ENCODE results near the gene PCAT7.
"Not testable (repeated sequence)": the region's sequence is repeated elsewhere in the genome, so short reads cannot be mapped to it uniquely, and the experiment has no call there.

PCAT7 gene

DNA sequence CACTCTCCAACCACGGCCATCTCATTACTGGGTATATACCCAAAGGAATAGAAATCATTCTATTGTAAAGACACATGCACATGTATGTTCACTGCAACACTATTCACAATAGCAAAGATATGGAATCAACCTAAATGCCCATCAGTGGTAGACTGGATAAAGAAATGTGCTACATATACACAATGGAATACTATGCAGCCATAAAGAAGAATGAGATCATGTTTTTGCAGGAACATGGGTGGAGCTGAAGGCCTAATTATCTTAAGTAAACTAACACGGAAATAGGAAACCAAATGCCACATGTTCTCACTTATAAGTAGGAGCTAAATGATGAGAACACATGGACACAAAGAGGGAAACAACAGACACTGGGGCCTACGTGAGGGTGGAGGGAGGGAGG lies 9.4 kb downstream of the PCAT7 start:
- not testable (repeated sequence) for DNase-seq

DNA sequence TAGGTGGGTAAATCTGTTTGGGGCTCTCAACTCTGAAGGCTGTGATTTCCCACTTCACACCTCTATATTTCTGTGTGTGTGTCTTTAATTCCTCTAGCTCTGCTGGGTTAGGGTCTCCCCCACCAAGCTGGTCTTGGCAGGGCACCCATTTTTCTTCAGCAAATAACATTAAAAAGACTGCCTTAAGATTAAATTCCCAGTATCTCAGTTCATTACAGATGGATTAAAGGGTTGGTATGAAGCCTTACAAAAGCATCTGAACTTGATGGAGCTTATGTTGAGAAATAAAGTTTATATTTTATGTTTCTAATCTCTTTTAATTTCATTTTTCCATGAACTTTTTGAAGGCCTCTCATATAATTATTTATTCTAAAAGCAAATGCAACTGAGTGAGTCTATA lies 11.7 kb downstream of the PCAT7 start:
- DNase-seq = no peak

DNA sequence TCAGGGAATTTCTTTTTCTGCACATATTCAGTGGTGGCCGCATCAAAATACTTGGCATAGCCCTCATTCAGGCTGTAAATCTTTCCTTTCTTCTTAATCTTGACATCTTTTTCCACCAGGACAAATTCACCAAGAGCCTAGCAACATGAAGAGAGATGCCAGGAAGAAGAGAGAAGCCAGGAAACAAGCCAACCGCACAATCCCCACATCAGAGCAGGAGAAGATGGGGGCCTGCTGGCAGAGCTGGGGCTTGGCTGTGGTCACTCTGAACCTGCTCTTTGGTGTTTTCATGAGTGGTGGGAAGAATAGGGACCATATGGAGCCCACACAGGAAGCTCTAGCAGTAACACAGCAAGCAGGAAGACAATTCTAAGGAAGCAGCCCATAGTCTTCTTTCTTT lies 12.4 kb downstream of the PCAT7 start:
- DNase-seq = no peak

DNA sequence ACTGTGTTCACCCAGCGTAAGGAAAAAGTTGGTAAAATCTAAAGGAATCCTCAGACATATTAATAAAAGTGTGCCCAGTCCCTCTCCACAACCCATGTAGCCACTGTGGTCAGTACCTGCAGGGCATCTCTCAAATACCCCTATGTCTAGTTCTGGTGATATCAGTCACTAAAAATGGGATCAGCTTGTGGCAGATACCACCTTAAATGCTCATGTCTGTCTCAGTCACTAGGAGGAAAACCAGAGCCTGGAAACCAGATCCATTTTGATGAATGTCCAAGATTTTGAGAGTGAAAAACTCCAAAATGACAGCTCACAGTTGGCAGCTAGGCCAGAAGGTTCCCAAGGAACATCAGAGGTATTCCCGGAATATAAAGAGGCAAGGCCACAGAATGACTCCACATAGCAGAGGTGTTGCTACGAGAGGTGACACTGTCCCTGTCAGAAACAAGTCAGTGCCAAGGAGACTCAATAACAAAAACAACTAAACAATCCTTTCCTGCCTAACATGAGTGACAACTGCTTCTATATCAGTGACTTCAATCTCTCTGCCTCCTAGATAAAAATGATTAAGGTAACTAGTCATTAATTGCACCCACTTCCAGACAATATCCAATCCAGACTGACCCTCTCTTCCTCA lies 13.5 kb downstream of the PCAT7 start:
- DNase-seq = no peak

DNA sequence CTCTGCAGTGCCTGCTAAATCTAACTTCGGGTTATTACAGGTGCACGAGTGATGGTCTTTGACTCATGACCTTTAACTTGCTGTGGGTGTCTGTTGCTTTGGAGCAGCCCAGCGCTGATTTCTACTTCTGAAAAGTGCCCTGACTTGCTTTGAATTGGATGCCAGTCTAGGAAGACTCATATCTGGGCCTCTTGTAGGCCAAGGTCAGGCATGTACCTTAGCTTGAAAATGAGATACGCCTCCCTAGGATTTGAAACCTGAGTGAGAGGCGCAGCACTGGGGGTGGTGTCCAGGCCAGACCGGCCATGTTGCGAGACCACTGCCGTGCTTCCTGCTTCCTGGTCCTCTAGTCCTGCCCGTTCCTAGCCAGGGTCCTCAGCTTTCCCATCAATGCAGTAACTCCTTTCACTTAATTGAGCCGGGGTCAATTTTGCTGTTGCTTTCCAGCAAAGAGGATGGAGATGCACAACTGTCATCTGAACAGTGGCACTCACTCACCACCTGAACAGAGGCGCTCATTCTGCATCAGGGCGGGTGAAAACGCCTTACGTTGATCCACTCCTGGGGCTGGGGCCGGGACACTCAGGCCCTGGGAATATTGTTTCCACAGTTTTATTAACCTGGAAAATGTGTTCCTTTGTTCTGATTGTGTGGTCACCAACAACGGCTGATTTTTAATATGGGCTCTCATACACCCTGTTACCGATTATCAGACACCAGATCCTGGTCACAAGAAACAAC lies 14.3 kb downstream of the PCAT7 start:
- DNase-seq = no peak

DNA sequence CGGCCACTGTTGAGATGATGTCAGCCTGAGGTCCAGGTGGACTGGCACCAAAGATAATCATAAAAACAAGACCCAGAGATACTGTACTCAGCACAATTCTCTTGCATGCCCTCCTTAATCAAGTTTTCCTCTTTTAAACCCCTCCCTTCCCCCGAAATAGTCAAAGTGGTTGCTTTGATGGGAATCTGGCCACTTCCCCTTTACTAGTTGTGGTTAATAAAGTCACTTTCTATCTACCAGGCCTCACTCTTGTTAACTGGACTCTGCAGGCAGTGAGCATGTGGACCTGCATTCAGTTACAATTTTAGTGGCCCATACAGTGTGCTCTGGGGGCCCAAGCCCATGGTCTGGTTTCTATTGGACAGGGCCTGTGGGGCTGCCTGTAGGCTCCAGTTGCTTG lies 21.2 kb downstream of the PCAT7 start:
- no peak for DNase-seq

DNA sequence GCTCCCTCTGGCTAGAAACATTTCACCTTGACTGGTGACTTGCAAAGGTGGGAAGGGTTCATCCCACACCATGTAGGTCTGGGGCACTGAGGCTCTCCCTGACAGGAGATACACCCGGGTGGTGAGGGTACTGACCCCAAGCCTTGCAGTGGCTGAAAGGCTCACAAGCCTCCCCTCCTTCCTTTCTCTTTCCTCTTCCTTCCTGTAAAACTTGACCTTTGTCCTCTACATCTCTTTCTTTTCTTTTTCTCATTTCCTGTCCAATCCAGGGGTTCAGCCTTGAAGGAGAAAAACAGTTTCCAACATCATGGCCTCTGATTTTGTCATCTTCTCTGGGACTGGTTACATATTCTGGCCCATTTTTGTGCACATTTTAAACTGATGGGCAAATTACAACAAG lies 22.2 kb downstream of the PCAT7 start:
- DNase-seq = no peak

DNA sequence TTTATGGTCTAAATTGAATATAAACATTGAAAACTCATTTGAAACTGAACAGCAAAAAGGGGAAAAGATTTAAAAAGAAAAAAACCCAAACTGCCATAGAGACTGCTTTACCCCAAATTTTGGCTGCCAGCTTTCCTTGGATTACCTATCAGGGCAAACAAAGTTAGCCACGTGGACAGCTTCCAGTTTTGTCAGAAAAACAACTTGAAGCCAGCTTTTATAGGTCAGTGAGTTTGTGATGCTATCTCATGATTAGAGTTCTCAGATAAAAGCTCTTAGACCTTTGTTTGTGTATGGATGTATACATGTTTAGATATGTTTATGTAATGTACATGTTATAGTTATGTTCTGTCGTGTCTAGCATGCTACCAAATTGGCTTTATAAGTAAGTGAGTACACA lies 22.7 kb downstream of the PCAT7 start:
- DNase-seq = no peak

DNA sequence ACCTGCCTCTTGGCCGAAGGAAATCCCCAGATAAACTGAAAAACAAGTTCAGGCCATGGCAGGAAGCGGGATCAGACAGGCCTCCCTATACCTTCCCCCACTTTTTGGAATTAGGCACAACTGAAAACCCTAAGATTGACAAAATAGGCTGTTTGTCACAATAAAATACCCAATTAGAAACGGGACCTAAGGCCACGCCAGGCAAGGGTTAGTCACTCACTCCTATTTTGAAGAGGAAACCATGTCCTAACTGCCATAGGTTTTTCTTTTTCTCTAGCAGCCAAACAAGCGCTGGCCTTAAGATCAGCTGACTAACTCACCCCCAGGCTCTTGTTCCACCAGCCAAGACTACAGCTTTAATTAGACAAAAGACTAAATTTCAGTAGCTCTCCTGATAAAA lies 26.8 kb downstream of the PCAT7 start:
- DNase-seq = no peak

DNA sequence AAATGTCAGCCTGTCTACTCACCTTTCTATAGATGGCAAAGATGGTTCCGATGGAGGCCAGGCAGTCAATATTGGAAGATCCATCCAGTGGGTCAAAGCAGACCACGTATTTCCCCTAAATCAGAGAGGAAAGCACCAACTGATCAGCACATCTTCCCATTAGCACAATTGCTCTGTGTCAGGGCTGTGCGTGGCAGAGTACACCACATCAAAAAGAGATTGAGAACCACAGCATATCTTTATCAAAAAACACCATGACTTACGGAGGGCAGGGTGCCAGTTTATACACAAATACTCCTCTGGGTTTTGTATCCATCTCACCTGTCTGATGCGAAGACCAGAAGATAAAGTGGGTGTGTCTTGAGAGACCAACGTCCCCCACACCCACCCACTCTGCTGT lies 29.7 kb downstream of the PCAT7 start:
- DNase-seq = no peak

DNA sequence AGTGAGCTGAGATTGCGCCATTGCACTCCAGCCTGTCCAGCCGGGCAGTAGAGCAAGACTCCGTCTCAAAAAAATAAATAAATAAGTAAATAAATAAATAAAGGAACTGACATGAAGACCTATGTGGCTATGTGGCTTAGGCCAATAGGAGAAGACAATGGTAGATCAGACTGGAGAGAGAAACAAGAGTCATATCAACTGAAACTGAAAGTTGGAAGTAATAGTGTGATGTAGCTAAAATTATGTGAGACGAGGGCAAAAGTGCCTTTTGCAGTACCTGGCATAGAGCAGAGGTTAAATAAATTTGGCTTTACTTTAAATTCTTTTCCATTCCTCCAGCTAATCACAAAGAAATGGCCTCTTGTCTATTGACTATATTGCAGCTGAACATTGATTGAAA lies 31.4 kb downstream of the PCAT7 start:
- DNase-seq = no peak

DNA sequence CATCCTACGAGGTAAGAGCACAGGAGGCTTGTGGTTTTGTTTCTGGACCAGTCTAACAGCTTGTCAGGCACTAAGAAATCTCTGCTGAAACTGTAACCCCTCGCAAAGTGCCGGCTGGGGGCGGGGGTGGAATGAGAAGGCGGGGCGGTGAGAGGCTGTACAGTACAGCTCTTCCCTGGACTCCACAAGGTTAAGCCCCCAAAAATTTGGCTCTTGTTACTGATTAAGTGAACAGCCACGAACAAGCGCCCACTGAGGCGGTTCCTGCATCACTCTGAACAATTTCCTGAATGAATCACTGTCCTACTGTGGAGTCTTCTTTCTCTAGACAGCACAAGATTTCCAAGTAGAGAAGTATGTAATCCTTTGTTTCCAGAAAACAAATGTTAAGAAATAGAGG lies 31.9 kb downstream of the PCAT7 start:
- DNase-seq = no peak

DNA sequence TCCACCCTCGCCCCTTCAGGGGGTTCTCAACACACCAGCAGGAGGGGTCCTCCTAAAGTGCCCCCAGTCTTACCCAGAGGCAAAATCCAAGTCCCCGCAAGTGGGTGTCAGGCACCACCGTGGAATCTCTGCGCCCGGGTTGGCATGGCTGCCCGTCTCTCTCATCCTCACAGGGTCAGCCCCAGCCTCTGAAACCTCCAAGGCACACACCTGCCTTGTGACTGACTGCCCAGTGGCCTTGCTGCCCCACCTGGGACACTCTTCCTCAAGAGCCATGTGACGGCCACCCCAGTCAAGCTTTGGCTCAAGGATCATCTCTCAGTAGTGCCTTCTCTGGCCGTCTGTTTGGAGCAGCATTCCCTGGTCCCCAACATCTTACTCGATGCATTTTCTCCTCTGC lies 33.8 kb downstream of the PCAT7 start:
- DNase-seq = no peak

DNA sequence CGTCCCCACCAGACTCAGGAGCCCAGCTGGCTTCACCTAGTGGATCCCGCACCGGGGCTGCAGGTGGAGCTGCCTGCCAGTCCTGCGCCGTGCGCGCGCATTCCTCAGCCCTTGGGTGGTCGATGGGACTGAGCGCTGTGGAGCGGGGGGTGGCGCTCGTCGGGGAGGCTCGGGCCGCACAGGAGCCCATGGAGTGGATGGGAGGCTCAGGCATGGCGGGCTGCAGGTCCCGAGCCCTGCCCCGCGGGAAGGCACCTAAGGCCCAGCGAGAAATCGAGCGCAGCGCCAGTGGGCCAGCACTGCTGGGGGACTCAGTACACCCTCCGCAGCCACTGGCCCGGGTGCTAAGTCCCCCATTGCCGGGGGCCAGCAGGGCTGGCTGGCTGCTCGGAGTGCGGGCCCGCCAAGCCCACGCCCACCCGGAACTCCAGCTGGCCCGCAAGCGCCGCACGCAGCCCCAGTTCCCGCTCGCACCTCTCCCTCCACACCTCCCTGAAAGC lies 36.2 kb downstream of the PCAT7 start:
- DNase-seq = not testable (repeated sequence)

DNA sequence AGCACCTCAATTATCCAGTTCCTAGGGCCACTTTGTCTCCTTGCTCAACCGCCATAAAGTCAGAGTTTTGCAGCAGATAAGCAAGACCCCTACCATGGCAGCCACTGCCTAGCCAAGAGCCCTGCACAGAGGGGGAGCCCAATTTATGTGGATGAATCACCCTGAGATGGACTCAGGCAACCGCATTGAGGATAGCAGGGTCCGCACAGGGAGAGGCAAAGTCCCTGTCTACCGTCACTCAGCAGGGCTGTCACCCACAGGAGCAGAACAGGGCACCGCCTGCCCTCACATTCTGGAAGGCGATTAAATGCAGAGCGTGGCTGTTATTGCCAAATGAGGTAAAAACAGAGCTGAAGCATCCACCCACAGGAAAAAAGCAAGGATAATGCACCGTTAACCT lies 37.0 kb downstream of the PCAT7 start:
- no peak for DNase-seq

DNA sequence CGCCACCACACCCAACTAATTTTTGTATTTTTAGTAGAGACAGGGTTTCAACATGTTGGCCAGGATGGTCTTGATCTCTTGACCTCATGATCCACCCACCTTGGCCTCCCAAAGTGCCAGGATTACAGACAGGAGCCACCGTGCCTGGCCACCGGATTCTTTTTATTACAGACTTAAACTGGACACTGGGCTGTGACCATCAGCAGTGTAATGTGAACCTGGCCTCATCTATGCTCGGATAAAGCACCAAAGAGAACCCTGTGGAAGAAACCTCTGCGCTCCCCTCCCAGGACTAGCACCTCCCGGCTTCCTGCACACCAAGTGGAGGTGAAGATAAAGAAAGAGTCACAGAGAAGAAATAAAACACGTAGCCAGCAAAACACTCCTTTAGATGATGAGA lies 37.8 kb downstream of the PCAT7 start:
- not testable (repeated sequence) for DNase-seq

DNA sequence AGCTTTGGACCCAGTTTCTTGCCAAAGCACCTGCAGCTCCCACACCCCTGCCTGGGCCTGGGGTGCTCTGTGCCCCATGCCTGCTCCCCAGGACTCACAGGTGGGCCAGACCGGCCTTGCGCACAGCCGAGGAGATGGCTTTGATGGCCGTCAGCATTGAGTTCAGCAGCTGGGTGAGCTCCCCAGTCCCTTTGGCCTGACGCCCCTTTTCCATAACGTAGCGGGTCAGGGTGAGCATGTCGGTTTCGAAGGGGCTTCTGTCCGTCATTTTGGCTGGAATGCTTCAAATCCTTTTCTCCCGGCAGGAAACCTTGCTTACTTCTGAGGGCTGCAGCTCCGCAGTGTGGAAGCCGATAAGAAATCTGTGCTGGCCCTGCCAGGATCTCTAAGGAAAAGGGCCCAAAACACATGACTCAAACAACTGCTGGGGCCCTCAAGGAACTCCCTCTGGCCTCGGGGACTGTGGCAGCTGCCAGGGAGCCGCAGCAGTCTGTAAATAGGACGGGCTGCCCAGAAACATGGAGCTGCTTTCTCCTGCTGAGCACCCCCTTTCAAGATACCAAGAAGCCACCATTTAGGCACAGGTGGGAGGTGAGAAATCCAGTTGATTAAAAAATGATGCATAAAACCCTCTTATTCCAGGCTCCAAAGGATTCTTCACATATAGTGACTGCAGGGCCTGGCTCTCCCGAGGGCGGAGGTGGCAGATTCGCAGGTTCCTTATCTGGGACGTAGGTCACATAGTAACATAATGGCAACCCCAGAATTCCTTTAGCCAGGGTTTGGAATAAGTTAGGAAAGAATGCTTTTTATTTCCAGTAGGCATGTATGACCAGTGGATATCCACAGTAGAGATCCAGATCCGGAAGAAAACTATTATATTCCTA lies 38.8 kb downstream of the PCAT7 start, which contains the start of gene FBP2:
TSS of gene FBP2 (minus strand) at position 366 of the 887 bp plus-strand sequence. CDS start at position 268, 98 bp downstream.
- DNase-seq = no peak

DNA sequence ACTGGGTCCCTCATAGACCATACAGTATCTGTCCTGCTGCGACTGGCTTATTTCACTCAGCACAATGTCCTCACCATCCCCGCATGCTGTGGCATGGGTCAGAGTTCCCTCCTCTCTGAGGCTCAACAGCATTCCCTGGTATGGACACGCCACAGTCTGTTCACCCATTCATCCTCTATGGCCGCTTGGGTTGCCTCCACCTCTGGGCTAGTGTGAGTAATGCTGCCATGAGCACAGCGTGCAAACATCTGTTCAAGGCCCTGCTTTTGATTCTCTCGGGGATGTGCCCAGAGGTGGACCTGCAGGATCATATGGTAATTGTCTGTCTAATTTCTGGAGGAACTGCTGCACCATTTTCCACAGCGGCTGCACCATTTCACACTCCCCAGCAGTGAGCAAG lies 44.2 kb downstream of the PCAT7 start:
- no peak for DNase-seq

DNA sequence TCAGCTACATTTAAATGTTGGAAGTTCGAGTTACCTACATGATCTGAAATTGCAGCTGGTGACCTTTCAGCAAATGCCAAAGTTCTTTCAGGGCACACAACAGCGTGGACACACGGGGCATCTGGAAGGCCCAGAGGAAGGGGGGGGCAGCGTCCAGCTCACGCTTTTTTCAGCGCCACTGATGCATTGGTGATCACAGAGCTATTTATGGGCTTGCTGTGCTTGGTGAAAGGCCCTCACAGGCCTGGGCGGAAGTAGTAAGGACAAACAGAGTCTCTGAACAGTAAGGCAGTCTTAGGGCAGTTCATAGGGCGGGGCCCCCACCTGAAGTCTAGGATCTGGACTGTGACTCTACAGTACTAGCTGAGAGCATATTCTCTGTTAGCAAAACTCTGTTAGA lies 45.4 kb downstream of the PCAT7 start:
- DNase-seq = no peak

DNA sequence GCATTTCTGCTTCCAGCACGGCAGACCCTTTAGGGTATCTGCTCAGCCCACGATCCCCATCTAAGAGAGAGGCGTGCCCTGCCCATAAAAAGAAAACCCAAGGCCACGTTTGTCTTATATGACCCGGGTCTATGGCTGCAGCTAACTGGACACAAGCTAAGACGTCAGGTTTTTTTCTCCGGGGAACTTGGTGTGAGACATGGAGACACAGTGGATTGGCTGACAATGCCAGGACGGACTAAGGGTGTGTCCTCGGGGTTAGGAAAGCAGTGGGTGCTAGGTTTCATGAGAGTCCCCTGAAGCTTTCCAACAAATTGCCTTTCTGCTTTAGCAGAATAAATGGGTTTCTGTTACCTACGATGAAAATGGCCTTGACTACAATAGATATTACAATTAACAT lies 45.8 kb downstream of the PCAT7 start:
- DNase-seq = no peak

DNA sequence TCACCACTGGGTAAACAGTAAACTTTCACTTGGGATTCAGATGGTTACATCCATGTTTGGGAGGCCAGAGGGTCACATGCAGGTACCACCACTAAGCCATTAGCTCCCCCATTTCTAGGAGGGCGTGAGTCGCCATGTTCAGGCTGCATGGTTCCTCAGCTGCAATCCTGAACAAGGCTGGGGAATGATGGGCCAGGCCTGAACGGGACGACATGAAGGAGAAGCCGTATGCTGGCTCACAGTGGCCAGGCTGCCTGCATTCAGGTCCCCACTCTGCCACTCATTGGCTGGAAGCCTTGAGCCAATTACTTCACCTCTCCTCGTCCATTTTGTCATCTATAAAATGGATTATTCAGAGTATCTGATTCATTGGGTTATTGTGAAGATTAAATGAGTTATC lies 47.8 kb downstream of the PCAT7 start:
- no peak for DNase-seq

DNA sequence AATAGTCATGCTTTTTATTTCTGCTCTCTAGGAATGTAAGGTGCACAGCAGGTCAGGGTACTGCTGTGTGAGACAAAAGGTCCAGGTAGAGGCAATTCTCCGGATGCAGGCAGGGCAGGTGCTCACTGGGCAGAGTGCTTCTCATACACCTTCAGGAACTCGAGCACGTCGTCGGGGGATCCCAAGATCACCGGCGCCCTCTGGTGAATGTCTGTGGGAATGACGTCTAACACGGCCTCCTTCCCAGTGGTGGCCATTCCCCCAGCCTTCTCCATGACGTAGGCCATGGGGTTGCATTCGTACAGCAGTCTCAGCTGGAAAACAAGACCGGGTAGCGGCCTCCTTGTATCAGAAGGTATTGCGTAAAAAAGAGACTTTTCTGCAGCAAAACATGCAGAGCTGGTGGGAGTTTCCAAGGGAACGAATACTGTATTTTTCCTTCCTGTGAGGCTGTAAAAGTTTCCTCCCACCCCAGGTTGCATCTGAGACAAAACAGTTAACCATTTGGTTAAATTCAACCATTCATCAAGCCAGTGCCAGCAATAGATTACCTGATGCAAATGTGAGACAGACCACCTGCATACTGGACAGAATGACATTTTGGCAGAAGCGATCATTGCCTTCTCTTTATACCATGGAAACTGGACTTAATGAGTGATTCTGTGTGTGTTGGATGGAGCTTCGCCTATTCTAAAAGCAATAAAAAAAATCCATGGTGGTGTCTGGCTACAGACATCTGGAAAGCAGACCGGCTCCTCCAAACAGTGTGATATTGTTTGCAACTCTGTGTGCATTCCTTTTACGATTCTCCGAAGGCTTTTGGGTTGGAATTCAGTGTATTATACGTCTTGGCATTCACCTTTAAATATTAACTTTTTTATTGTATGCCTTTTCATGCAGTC lies 48.6 kb downstream of the PCAT7 start:
- DNase-seq = no peak
